ENCODE results near the gene PDIA4. TPM values are rescaled to one million over a fixed set of nuclear protein-coding genes. Genes with fewer than 3 reads are reported as not detected.

The PDIA4 gene
- total RNA-seq, 4 donors from 2014 or later = 40.6 to 105 (median 86.1) TPM

GRCh38 chr7:149004405-149005370, 23.6 kb downstream of the PDIA4 start:
- no peak for DNase-seq
- H3K36me3 ChIP-seq = peaks cover 22 to 83% (median 28%) of the 10 kb centered on the region in 3 donors

GRCh38 chr7:149003560-149004305, 24.6 kb downstream of the PDIA4 start:
- Histone ChIP-seq H3K4me3 (no peak overlapping the region), H3K36me3 (peaks cover 17 to 73% (median 28%) of the 10 kb centered on the region in 3 donors), H3K27me3 (no peaks in the 10 kb centered on the region), H3K9me3 (no peaks in the 10 kb centered on the region), H3K27ac (no peak overlapping the region), H3K4me1 (peaks cover 0 to 8% (median 0%) of the 10 kb centered on the region in 3 donors)
- DNase-seq = no peak
- TF ChIP-seq CTCF (IDR thresholded peaks at IDR 0.05) = no peak
- TF ChIP-seq POLR2A (IDR thresholded peaks at IDR 0.05) = no peak
- intact Hi-C loops (cut with DNase I) = loop anchor here (10.0 kb wide), 1 partner anchor 61 kb away; no protein-coding TSS in a partner anchor
- 86 to 90% methylated on average over 17 of the region's 27 CpGs for WGBS, 2 donors

More at GRCh38 chr7:149004405-149005370, 23.6 kb downstream of the PDIA4 start:
- no peak overlapping the region for H3K27ac ChIP-seq
- intact Hi-C loops (cut with DNase I) = loop anchor here (5.0 to 10.0 kb wide), 2 partner anchors 60 to 88 kb away; partner anchors contain the start of gene ZNF786
- 79% methylated on average over 5 to 16 of the region's 28 CpGs for WGBS, 2 donors
- no peak for TF ChIP-seq POLR2A (IDR thresholded peaks at IDR 0.05)
- TF ChIP-seq CTCF (IDR thresholded peaks at IDR 0.05) = no peak
- H3K9me3 ChIP-seq = no peaks in the 10 kb centered on the region
- peaks cover 0 to 8% (median 0%) of the 10 kb centered on the region in 3 donors for H3K4me1 ChIP-seq
- H3K27me3 ChIP-seq = no peaks in the 10 kb centered on the region
- no peak overlapping the region for H3K4me3 ChIP-seq

- TF ChIP-seq CTCF (IDR thresholded peaks at IDR 0.05) (no peak), POLR2A (IDR thresholded peaks at IDR 0.05) (no peak)
- no peak overlapping the region for H3K27ac ChIP-seq
- intact Hi-C loops (cut with DNase I) = loop anchor here (10.0 kb wide), 1 partner anchor 62 kb away; no protein-coding TSS in a partner anchor
- no peak overlapping the region for H3K4me3 ChIP-seq
- WGBS, 2 donors = 82 to 90% methylated on average over 5 to 6 of the region's 11 CpGs
- no peak for DNase-seq
- H3K4me1 ChIP-seq = peaks cover 0 to 8% (median 0%) of the 10 kb centered on the region in 3 donors
- H3K9me3 ChIP-seq = no peaks in the 10 kb centered on the region
- H3K36me3 ChIP-seq = peaks cover 17 to 66% (median 28%) of the 10 kb centered on the region in 3 donors
- no peaks in the 10 kb centered on the region for H3K27me3 ChIP-seq
Measured at GRCh38 chr7:149003018-149003417, 25.3 kb downstream of the PDIA4 start.

- H3K36me3 ChIP-seq = peaks cover 14 to 62% (median 25%) of the 10 kb centered on the region in 3 donors
- peaks cover 0 to 8% (median 0%) of the 10 kb centered on the region in 3 donors for H3K4me1 ChIP-seq
- no peak overlapping the region for H3K4me3 ChIP-seq
- H3K27me3 ChIP-seq = no peaks in the 10 kb centered on the region
- TF ChIP-seq POLR2A (IDR thresholded peaks at IDR 0.05) = no peak
- TF ChIP-seq CTCF (IDR thresholded peaks at IDR 0.05) = no peak
- no peak overlapping the region for H3K27ac ChIP-seq
- WGBS, 2 donors = 93 to 95% methylated on average over 9 to 13 of the region's 13 CpGs
- H3K9me3 ChIP-seq = no peaks in the 10 kb centered on the region
- intact Hi-C loops (cut with DNase I) = loop anchor here (10.0 kb wide), 1 partner anchor 62 kb away; no protein-coding TSS in a partner anchor
- no peak for DNase-seq
Measured at GRCh38 chr7:149002604-149003003, 25.7 kb downstream of the PDIA4 start.

Data from esophagus squamous epithelium (tissue), 5 donors.